SKM-1 (cell line): ENCODE results near the gene HRH2.
"Not testable (repeated sequence)": the region's sequence is repeated elsewhere in the genome, so short reads cannot be mapped to it uniquely, and the experiment has no call there.

Experiments
- DNase-seq: peaks from one replicate; lab custom pipeline; 2025; ENCODE audit not compliant: unreplicated experiment; lab: John Stamatoyannopoulos, UW

The HRH2 gene

DNA sequence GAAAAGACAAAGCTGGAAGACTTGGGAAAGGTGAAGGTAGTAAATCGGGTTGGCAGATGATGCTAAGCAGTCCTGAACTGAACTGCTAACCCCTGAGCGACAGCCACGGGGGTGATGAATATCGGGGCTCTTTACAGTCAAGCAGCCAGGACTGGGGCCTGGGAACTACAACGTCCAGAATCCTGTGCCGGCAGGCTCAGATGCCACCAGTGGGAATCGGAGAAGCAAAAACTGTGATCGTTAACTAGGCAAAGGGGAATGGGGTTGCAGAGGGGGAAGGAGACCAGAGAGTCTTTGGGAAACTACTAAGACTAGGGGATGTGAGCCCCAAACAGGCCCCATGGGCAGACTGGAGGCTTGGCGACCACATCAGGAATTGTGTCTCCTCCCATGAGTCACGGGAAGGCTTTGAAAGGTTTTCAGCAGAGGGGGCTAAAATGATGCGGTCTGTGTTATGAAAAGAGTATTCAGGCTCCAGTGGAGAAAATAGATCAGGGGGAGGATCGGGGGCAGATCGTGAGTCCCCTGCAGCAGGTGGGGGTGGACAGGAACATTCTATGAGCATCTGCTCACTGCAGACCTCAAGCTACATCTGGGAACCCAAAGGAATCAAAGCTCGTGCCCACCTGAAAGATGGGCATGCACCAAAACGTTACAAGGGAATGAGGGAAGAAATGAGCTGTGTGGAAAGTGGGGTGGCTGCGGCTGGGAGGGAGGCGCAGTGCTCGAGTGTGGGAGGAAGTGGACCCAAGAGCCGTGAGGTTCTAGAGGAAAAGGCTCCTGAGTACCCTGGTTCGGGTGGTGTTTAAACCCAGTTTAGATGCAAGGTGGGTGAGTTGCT lies 53.8 kb downstream of the HRH2 start:
- DNase-seq, result no peak

DNA sequence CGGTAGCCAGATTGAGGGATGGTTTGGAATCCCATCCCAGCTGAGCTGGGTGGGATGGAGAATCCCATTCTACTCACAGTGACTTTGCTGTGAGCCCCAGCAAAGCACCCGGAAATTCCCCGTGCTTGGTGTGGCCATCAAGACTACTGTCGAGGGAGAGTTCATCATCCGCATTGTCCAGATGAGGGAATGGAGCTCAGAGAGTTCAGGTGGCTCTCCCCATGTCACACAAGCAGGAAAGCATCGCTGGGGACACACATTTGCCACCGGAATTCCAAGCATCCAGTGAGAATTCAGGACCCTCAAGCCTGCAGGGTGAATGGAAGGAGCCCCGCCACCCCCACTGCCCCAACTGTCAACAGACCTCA lies 54.4 kb downstream of the HRH2 start:
- DNase-seq, result no peak

- DNase-seq, result no peak
Observed at GRCh38 chr5:175712681-175713085, 54.8 kb downstream of the HRH2 start.

DNA sequence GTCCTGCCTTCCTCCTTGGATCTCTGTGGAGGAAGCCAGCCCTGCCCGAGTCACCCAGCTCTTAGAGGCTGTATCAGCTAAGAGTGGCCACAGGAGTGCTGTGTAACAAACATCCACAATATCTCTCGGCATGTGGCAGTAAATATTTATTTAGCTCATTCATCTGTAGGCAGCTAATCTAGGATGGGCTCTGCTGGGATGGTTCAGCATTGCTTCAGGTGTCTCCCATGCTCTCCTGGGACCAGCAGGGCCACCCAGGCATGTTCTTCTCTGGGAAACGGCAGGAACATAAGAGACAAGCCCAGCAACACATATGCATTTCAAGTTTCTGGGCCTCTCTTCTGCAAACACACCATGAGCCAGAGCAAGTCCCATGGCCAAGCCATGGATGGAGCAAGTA lies 56.1 kb downstream of the HRH2 start:
- no peak for DNase-seq

DNA sequence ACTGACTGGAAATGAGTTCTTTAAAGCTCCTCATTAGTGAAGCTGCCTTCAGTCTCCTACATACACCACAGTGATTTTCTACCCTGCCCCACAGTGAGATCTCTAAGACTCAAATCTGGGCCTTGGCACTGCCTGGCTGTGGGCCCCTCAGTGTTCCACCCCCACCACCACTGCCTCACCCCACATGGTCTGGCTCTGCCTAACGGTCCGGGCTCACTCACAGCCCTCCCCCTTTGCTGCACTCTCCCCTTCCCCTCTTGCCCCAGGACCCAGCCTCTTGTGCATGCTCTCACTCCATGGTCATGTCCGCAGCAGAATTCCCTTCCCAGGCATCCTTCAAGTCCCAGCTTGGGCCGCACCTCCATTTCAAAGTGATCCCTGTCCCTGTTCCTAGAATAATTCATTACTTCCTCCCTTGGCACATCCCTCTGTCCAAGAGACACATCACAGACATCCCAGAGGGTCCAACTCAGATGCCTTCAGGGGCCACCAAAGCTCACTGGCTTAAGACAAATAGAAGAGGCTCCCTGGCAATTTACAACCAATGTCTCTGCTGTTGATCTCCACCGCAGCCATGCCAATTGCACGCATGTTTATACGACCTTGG lies 56.7 kb downstream of the HRH2 start:
- no peak for DNase-seq

DNA sequence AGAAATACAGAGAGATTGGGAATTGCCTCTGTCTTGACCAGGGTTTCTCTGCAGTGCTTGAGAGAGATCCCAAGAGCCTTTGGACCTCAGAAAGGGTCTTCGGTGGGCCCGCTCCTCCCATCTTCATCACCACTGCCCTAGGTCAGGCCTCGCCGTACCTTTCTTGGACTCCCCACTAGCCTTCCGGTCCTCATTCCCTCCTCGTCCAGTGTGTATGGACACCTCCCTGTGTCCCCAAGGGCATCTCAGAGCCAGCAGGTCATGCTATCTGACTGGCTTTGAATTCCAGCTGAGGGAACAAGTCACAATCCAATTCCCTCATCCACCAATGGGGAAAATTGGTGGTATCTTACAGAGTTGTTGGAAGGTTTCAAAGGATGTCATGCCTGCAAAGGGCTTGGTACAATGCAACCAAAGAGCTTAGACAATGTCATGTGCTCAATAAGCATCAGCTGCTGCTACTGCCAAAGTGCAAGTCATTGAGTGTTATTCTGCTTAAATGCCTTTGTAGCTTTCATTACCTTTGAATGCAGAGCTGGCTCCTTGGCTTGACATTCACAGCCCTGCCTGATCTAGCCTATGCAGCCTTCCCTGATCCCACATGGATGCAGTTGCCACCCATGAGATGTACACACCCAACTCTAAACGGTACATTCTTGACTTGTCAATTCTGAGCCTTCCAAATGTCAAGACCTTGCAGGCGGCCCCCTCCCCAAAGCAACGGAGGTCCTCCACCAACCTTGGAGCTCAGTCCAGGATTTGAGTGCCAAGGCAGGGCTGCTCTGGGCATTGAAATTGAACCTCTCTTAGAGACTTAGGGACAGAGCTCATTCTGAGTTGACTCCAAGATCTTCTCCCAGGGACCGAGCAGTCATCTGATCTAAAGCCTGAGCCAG lies 58.0 kb downstream of the HRH2 start:
- DNase-seq, result no peak

GRCh38 chr5:175717837-175718236 lies 60.0 kb downstream of the HRH2 start:
- DNase-seq, result no peak

GRCh38 chr5:175718401-175719108 lies 60.7 kb downstream of the HRH2 start:
- peak; percentile 25 for DNase-seq

DNA sequence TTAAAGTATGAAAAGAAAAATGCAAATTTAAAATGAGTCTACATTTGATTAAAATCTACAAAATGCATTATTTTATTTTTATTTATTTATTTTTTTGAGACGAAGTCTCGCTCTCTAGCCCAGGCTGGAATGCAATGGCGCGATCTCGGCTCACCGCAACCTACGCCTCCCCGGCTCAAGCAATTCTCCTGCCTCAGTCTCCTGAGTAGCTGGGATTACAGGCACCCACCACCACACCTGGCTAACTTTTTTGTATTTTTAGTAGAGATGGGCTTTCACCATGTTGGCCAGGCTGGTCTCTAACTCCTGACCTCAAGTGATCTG lies 61.2 kb downstream of the HRH2 start:
- DNase-seq, result not testable (repeated sequence)

- DNase-seq, result no peak
Observed at GRCh38 chr5:175724314-175725275, 66.7 kb downstream of the HRH2 start.

DNA sequence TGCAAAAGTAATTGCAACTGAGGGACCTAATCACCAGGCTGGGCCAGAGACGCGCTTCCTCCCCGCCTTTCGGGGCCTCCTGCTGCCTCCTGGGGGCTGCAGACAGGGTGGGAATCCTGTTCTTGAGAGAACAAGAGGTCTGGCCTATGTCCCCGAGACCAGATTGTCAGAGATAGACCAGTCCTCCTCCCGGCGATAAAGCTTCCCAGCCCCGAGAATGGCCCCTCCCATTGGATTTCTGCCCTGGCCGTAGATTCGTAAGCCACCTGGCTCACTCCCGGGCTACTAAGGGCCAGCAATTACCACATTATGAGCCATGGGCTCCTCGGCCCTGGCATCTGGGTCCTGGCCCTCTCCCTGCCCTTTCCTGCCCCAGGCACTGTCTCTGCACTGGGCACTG lies 70.4 kb downstream of the HRH2 start:
- no peak for DNase-seq

- no peak for DNase-seq
Observed at GRCh38 chr5:175728885-175729828, 71.3 kb downstream of the HRH2 start.

- peak; percentile 82 for DNase-seq
Observed at GRCh38 chr5:175729829-175730277, 72.0 kb downstream of the HRH2 start.

- DNase-seq, result no peak
Observed at GRCh38 chr5:175731172-175731571, 73.3 kb downstream of the HRH2 start.

DNA sequence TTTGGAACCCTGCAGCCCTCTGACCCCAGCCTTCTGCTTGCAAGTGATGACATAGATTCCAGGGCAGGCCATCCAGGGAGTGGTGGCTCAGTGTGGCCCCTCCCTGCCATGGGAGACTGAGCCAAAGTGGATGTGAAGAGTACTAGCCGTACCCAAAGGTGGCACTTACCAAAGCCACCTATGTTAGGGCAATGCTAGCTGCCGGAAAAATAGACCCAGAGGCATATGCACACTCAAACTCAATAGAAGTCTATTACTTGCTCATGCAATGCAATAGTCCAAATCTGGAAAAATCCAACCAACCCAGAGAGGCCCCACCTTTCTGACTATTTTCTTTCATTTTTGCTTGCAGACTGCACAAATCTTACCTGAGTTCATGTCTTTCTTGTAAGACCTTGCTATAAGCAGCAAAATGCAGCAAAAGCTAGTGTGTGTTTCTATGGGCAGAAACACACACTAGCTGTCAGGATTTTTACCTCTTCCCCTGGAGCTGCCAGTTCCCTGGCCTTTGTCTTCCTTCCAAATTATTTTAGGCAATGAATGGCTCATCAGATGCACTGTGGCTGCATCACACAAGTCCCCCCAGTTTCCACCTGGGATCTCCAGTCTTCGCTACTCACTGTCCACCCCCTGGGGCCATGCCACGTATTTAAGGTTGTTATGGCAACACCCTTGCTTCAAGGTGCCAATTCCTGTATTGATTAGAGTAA lies 74.0 kb downstream of the HRH2 start:
- DNase-seq, result no peak

DNA sequence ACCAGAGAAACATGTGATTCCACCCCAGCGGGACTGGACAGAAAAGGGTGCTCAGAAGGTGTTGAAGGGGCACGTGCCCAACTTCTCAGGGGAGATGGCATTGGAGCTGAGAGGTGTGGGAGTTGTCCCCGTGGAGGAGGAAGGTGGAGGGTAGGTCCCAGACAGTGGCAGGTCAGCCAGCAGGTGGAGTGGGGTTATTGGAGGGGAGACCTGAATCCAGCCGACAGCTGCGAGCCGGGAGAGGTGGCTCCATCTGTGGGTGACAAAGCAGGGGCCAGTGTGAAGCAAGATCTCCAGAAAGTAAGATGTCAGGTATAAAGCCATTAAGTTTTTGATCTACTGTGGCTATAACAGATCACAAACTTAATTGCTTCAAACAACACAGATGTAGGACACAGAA lies 75.1 kb downstream of the HRH2 start:
- DNase-seq, result no peak

DNA sequence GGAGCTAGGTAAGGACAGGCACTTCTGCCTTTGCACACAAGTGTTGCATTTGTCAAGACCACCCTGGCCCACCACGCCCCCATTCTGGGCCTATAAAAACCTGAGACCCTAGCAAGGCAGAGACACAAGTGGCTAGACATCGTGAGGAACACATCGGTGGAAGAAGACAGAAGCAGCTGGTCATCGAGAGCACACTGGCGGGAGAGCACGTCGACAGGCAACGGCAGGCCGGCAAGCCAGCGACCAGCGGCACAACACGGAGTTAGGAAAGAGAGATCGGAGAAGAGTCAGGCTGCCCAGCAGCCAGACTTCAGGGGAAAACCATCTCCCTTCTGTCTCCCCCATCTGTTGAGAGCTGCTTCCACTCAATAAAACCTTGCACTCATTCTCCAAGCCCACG lies 76.1 kb downstream of the HRH2 start:
- no peak for DNase-seq

DNA sequence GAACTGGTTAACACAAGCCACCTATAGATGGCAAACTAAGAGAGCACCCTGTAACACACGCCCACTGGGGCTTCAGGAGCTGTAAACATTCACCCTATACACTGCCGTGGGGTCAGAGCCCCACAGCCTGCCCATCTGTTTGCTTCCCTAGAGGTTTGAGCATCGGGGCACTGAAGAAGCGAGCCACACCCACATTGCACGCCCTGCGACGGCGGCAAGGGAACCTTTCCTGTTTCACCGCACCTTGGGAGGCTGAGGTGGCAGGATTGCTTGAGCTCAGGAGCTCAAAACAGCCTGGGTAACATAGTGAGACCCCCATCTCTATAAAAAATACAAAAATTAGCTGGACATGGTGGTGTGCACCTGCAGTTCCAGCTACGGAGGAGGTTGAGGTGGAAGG lies 76.6 kb downstream of the HRH2 start:
- DNase-seq, result no peak
